Kidney (tissue), 14 donors: ENCODE data around the gene KIAA0825. TPM values are rescaled to one million over a fixed set of nuclear protein-coding genes. Genes with fewer than 3 reads are reported as not detected.

Experiments used
- DNase-seq, 5 donors: peaks; one replicate each; pipeline ENCODE4 v3.0.0-alpha.2; 2013 to 2020
- FAIRE-seq: peaks from 2 replicates; lab custom pipeline; 2012; peaks lifted over from hg19 to GRCh38; lab: Jason Lieb, UNC
- H3K27ac ChIP-seq, 2 donors: one replicate each; pipeline ENCODE4 v1.7.0; 2013; ENCODE audit warnings: low read depth in 2 of 2, low read length in 2 of 2, inconsistent platforms in 1 of 2
- H3K27me3 ChIP-seq: one replicate; pipeline ENCODE4 v1.7.1; 2013; ENCODE audit warnings: low read length, inconsistent platforms; ENCODE audit not compliant: control insufficient read depth, insufficient read depth
- H3K36me3 ChIP-seq, 3 donors: one replicate each; pipeline versions ENCODE4 v1.7.0 to v1.7.1; 2013; ENCODE audit warnings: low read length in 3 of 3, control low read depth in 1 of 3, inconsistent platforms in 1 of 3; ENCODE audit not compliant: insufficient read depth in 3 of 3, control insufficient read depth in 2 of 3
- H3K4me1 ChIP-seq, 3 donors: one replicate each; pipeline versions ENCODE4 v1.7.0 to v1.7.1; 2013; ENCODE audit warnings: low read length in 3 of 3, inconsistent platforms in 1 of 3, low read depth in 1 of 3; ENCODE audit not compliant: control insufficient read depth in 2 of 3, insufficient read depth in 2 of 3
- H3K4me3 ChIP-seq, 3 donors: one replicate each; pipeline versions ENCODE4 v1.7.0 to v1.8.1; 2013; ENCODE audit warnings: low read length in 3 of 3, control low read depth in 1 of 3, inconsistent platforms in 1 of 3
- H3K9ac ChIP-seq, 3 donors: one replicate each; pipeline versions ENCODE4 v1.7.0 to v1.7.1; 2013; ENCODE audit warnings: low read length in 3 of 3, control low read depth in 1 of 3, inconsistent platforms in 1 of 3
- H3K9me3 ChIP-seq, 3 donors: one replicate each; pipeline versions ENCODE4 v1.7.0 to v1.7.1; 2013; ENCODE audit warnings: low read length in 3 of 3, control low read depth in 1 of 3, inconsistent platforms in 1 of 3; ENCODE audit not compliant: control insufficient read depth in 2 of 3, insufficient read depth in 1 of 3
- CTCF ChIP-seq: IDR thresholded peaks from 3 replicates; pipeline ENCODE4 v1.5.1; 2012; ENCODE audit warnings: mild to moderate bottlenecking, moderate library complexity, borderline replicate concordance; ENCODE audit not compliant: insufficient read depth; ENCODE audit errors: extremely low read depth
- intact Hi-C: fragments of 100-400 bp; cut with DNase I; formaldehyde crosslinking; loops from one replicate; pipeline ENCODE4 v1.11.1; 2022
- polyA plus RNA-seq: library from polyadenylated mRNA; stranded (reverse); fragments of 350-450 nt; fragmentation: Illumina TruSeq; extraction: RNeasy Lipid Tissue Mini Kit (QIAGEN cat#74804); gene quantifications from one replicate; pipeline ENCODE4 v1.2.3, GENCODE V29; 2014; ENCODE audit warnings: low read depth, low replicate concordance; ENCODE audit not compliant: insufficient read depth
- total RNA-seq: library from RNA; stranded (reverse); fragmentation: NEBNext Ultra II Directional; extraction: Animal tissue kit (Norgen Biotek cat#: 25700); gene quantifications from one replicate; pipeline ENCODE4 v1.2.1, GENCODE V29; 2021
- donor health status: control.
- donor health status: control.
- donor health status: control.
- donor health status: control.
- donor health status: control.
- donor health status: DM: yes; HTN: yes; CAD: no.
- donor health status: Normal renal cell carcinoma (clear cell type).

The KIAA0825 gene
- total and polyA plus RNA-seq, 2 donors from 2014 or later: 0.80 to 5.4 TPM

- H3K27ac ChIP-seq: no peak overlapping the region
- no peak overlapping the region for H3K9ac ChIP-seq
- H3K4me3 ChIP-seq: no peak overlapping the region
- H3K27me3 ChIP-seq: no peaks in the 10 kb centered on the region
- H3K36me3 ChIP-seq: no peaks in the 10 kb centered on the region
- DNase-seq: no peak
- H3K9me3 ChIP-seq: no peaks in the 10 kb centered on the region
- intact Hi-C loops: no loop called here
- no peak for TF ChIP-seq CTCF
- H3K4me1 ChIP-seq: no peaks in the 10 kb centered on the region
- no peak for FAIRE-seq
Observed at GRCh38 chr5:94244921-94245320, 373.5 kb downstream of the KIAA0825 start.

- Histone ChIP-seq H3K4me3 (no peak overlapping the region), H3K9ac (no peak overlapping the region), H3K36me3 (no peaks in the 10 kb centered on the region), H3K27ac (no peak overlapping the region), H3K27me3 (no peaks in the 10 kb centered on the region), H3K4me1 (no peaks in the 10 kb centered on the region), H3K9me3 (no peaks in the 10 kb centered on the region)
- TF ChIP-seq CTCF: no peak
- no peak for DNase-seq
- intact Hi-C loops: no loop called here
- FAIRE-seq: no peak
Observed at GRCh38 chr5:94243612-94244011, 374.8 kb downstream of the KIAA0825 start.

GRCh38 chr5:94240993-94241651 is 377.3 kb downstream of the KIAA0825 start:
- no peak overlapping the region for H3K27ac ChIP-seq
- no peaks in the 10 kb centered on the region for H3K36me3 ChIP-seq
- no peaks in the 10 kb centered on the region for H3K27me3 ChIP-seq
- intact Hi-C loops: no loop called here
- H3K9me3 ChIP-seq: peaks cover 0 to under 1% (median 0%) of the 10 kb centered on the region in 3 donors
- H3K4me1 ChIP-seq: no peaks in the 10 kb centered on the region
- TF ChIP-seq CTCF: no peak
- FAIRE-seq (no peak), DNase-seq (no peak)
- H3K4me3 ChIP-seq: no peak overlapping the region
- H3K9ac ChIP-seq: no peak overlapping the region

GRCh38 chr5:94240596-94240992 is 377.8 kb downstream of the KIAA0825 start:
- Histone ChIP-seq H3K36me3 (no peaks in the 10 kb centered on the region), H3K27ac (no peak overlapping the region), H3K4me3 (no peak overlapping the region), H3K9me3 (peaks cover 0 to 6% (median 0%) of the 10 kb centered on the region in 3 donors), H3K4me1 (no peaks in the 10 kb centered on the region), H3K9ac (no peak overlapping the region), H3K27me3 (no peaks in the 10 kb centered on the region)
- no peak for FAIRE-seq
- intact Hi-C loops: no loop called here
- no peak for DNase-seq
- TF ChIP-seq CTCF: no peak
